NCI-H2196 treated with DMSO at 0.1 percent for 48 hours (cell line): Measurements from ENCODE around the gene GPR12.

Experiments
- DNase-seq: peaks from one replicate; lab custom pipeline; 2025; ENCODE audit not compliant: unreplicated experiment; lab: John Stamatoyannopoulos, UW

The GPR12 gene, protein sequence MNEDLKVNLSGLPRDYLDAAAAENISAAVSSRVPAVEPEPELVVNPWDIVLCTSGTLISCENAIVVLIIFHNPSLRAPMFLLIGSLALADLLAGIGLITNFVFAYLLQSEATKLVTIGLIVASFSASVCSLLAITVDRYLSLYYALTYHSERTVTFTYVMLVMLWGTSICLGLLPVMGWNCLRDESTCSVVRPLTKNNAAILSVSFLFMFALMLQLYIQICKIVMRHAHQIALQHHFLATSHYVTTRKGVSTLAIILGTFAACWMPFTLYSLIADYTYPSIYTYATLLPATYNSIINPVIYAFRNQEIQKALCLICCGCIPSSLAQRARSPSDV

GRCh38 chr13:26759907-26760831 is at the start of gene GPR12:
Gene GPR12 (minus strand): TSS chr13:26760786. CDS start chr13:26759827, 959 bp downstream.
- DNase-seq, result no peak

- no peak for DNase-seq
Measured at GRCh38 chr13:26810095-26810494, 49.5 kb upstream of the GPR12 start.

DNA sequence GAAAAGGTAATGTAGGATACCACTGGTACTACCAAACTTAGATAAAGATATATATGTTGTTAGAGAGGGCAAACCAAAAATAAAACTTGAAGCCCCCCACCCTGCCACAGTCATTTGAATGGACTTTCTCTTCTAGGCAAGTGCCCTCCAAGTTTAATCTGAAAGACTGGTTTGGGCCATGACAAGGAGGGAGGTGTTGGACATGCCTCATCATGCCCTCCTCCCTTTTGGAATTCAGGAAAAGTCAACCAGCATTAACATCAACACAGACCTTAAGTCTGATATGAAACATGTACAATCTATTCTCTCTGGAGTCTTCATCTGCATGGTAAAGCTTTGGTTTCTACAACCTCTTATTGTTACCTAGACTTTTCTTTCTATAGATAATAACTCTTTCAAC is 46.3 kb upstream of the GPR12 start:
- no peak for DNase-seq

DNA sequence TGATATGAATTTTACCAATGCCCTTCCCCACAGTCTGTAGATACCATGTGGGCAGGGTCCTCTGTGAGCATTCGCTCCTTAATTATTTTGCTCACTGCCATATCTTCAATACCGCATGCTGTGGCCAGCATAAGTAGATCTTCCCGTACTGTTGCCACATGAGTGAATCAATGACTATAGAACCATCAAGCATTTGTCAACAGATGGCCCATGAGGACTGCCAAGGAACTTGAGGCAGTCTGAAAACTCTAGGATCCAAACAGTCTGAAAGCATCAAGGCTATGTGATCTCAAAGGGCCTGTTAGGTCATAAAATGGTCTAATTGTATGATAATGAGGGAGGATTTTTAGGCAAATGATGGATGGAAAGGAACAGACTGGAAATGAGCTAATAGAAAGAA is 27.4 kb upstream of the GPR12 start:
- DNase-seq, result no peak

- DNase-seq, result no peak
Measured at GRCh38 chr13:26786651-26787295, 26.2 kb upstream of the GPR12 start.

DNA sequence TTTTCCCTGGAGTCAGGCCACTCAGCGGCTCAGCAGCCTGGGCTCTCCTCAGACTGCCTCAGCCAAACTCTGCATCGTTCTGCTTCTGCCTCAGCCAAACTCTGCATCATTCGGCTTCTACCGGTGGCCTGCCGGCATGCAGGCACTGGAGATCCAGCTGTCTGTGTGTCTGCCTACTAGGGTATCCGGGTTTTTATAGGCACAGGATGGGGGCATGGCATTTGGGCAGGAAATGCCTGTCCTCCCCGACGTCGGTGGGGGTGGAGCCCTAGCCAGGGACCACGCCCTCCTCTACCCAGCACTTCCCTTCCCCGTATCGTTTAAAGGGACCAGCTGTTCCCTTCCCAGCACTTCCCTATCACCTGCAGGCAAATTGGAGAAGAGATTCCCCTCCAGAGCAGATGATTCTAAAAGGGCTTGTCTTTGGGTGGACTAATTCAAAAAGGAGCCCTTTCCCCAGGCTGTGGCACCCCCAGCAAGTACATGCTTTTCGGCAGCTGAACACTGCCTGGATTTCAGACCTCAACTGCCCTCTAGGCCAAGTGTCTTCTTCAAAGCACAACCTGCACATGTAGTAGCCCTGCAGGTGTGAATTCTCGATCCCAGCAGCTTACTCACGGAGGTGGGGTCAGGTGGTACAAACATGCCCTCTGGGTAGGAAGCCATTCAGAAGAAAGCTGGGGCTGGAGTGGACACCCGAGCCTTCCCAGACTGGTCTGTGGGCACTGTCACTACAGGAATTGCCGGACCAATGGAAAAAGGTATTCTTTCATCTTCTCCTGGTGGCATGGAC is 25.4 kb upstream of the GPR12 start:
- no peak for DNase-seq

- no peak for DNase-seq
Measured at GRCh38 chr13:26784704-26785639, 24.4 kb upstream of the GPR12 start.

- no peak for DNase-seq
Measured at GRCh38 chr13:26780411-26780810, 19.8 kb upstream of the GPR12 start.

DNA sequence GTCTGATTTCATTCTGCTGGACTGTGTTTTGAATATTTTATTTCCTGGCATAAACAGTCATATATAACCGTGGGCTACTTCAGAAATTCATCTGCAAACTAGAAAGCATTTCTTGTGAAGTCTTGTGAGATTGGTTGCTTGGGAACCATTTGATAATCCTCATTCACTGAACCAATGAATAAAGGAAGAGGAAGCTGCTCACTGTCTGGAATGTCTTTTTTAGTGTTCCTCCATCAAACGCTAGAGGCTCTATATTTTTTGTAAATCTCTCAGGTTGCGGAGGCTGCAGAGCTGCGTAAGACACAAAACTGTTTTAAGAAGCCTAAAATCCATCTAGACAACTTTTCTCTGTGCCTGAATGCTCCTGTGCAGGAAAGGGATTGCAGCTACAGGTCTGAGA is 18.7 kb upstream of the GPR12 start:
- no peak for DNase-seq

- DNase-seq, result no peak
Measured at GRCh38 chr13:26772531-26772930, 11.9 kb upstream of the GPR12 start.

GRCh38 chr13:26771796-26772195 is 11.2 kb upstream of the GPR12 start:
- DNase-seq, result no peak

GRCh38 chr13:26762745-26763345 is 2.3 kb upstream of the GPR12 start:
- DNase-seq, result no peak

GRCh38 chr13:26760832-26761582 is 421 bp upstream of the GPR12 start:
- no peak for DNase-seq

DNA sequence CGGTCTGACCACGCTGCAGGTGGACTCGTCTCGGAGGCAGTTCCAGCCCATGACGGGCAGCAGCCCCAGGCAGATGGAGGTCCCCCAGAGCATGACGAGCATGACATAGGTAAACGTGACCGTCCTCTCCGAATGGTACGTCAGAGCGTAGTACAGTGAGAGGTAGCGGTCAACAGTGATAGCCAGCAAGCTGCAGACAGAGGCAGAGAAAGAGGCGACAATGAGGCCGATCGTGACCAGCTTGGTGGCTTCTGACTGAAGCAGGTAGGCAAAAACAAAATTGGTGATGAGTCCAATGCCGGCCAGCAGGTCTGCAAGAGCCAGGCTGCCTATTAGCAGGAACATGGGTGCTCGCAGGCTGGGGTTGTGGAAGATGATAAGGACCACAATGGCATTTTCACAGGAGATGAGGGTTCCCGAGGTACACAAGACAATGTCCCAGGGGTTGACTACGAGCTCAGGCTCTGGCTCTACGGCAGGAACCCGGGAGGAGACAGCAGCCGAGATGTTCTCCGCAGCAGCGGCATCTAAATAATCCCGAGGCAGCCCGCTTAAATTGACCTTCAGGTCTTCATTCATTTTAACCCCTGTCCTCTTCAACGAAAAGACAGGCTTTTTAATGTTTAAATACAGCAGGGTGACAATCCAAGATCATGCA is 1.2 kb downstream of the GPR12 start:
- no peak for DNase-seq

GRCh38 chr13:26758496-26759157 is 2.0 kb downstream of the GPR12 start:
- DNase-seq, result no peak

GRCh38 chr13:26756961-26757360 is 3.6 kb downstream of the GPR12 start:
- no peak for DNase-seq

DNA sequence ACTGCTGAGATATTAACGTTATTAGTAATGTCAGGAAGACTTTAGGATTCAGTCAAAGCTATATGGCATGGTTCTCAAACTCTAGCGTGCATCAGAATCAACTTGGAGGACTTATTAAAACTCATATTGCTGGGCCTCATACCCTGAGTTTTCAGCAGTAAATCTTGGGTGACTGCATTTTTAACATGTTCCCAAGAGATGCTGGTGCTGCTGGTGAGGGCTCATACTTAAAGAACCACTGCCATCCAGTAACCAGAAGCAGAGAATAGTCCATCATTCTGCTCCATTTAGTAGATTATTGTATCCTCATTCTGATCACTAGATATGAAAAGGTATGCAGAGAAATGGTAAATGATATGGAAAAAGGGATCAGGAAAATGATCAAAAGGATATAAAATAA is 7.9 kb downstream of the GPR12 start:
- DNase-seq, result no peak

DNA sequence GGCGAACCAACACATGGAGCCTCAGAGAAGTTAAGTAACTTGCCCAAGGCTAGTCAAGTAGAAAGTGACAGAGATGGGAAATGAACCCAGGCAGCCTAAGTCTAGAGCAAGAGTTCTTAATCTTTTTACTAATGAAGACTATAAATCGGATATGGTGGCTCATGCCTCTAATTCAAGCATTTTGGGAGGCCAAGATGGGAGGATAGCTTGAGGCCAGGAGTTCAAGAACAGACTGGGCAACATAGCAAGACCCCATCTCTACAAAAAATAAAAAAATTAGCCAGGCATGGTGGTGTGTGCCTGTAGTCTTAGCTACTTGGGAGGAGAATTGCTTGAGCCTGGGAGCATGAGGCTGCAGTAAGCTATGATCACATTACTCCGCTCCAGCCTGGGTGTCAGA is 10.7 kb downstream of the GPR12 start:
- no peak for DNase-seq
